Cardiac muscle cell (in vitro differentiated cells and primary cell): ENCODE results near the gene TMEM176A. TPM values are rescaled to one million over a fixed set of nuclear protein-coding genes. Genes with fewer than 3 reads are reported as not detected.
A peak's percentile ranks its signal among the peaks of the same experiment; 100 is the strongest.

Source experiments
- DNase-seq, 2 donors: peaks; one replicate each; pipeline versions ENCODE4 v3.0.0 to v3.0.0-alpha.2; 2010 to 2017; ENCODE audit warnings: low read depth in 1 of 2, low spot score in 1 of 2
- H3K27ac ChIP-seq: fragments of 200-600 bp; sonication (generic); 2 replicates; pipeline ENCODE4 v1.5.1; 2016
- H3K27me3 ChIP-seq: fragments of 200-600 bp; sonication (generic); 2 replicates; pipeline ENCODE4 v1.6.0; 2016; ENCODE audit warnings: control low read depth
- H3K36me3 ChIP-seq: fragments of 200-600 bp; sonication (generic); 2 replicates; pipeline ENCODE4 v1.5.1; 2016; ENCODE audit warnings: control low read depth
- H3K4me1 ChIP-seq: fragments of 200-600 bp; sonication (generic); 2 replicates; pipeline ENCODE4 v1.8.1; 2017; ENCODE audit warnings: low read depth, mild to moderate bottlenecking, mixed run types
- H3K4me3 ChIP-seq: fragments of 200-600 bp; sonication (generic); 2 replicates; pipeline ENCODE4 v1.5.1; 2016; ENCODE audit warnings: mild to moderate bottlenecking
- H3K9me3 ChIP-seq: fragments of 200-600 bp; sonication (generic); 2 replicates; pipeline ENCODE4 v1.5.1; 2017; ENCODE audit warnings: low read depth, mild to moderate bottlenecking, control low read depth
- CTCF ChIP-seq: IDR thresholded peaks from 2 replicates; pipeline ENCODE4 v1.5.1; 2012; ENCODE audit warnings: low read depth, mild to moderate bottlenecking, low read length
- polyA plus RNA-seq: library from polyadenylated mRNA; unstranded; fragments of >200 nt; fragmentation: Nextera tagmentation; extraction: Ambion mirVana; gene quantifications from 2 replicates; pipeline ENCODE4 v1.2.1, GENCODE V29; 2016
- total RNA-seq: library from RNA; depleted of rRNA; stranded (reverse); fragments of >200 nt; gene quantifications from 2 replicates; pipeline ENCODE4 v1.2.3, GENCODE V29; 2016

Gene TMEM176A
- total and polyA plus RNA-seq, 2 experiments from 2014 or later = 18.2 to 32.1 TPM

GRCh38 chr7:150823484-150824126 lies 23.0 kb downstream of the TMEM176A start:
- TF ChIP-seq CTCF = no peak
- Histone ChIP-seq H3K9me3 (no peaks in the 10 kb centered on the region), H3K4me1 (peaks cover 17% of the 10 kb centered on the region), H3K36me3 (no peaks in the 10 kb centered on the region), H3K27ac (peak overlapping the region; percentile 82), H3K4me3 (no peak overlapping the region), H3K27me3 (no peaks in the 10 kb centered on the region)
- peak; percentile 19 to 49 for DNase-seq

GRCh38 chr7:150824379-150825177 lies 24.0 kb downstream of the TMEM176A start:
- no peak for TF ChIP-seq CTCF
- Histone ChIP-seq H3K4me1 (peaks cover 17% of the 10 kb centered on the region), H3K27me3 (no peaks in the 10 kb centered on the region), H3K9me3 (no peaks in the 10 kb centered on the region), H3K4me3 (no peak overlapping the region), H3K27ac (peak overlapping the region; percentile 82), H3K36me3 (no peaks in the 10 kb centered on the region)
- DNase-seq = no peak

GRCh38 chr7:150826061-150826849 lies 25.7 kb downstream of the TMEM176A start:
- Histone ChIP-seq H3K9me3 (no peaks in the 10 kb centered on the region), H3K27ac (no peak overlapping the region), H3K4me3 (no peak overlapping the region), H3K27me3 (no peaks in the 10 kb centered on the region), H3K4me1 (peaks cover 8% of the 10 kb centered on the region), H3K36me3 (no peaks in the 10 kb centered on the region)
- no peak for DNase-seq
- no peak for TF ChIP-seq CTCF

GRCh38 chr7:150828384-150828783 lies 27.8 kb downstream of the TMEM176A start:
- TF ChIP-seq CTCF = no peak
- H3K27ac ChIP-seq = no peak overlapping the region
- H3K36me3 ChIP-seq = no peaks in the 10 kb centered on the region
- H3K27me3 ChIP-seq = no peaks in the 10 kb centered on the region
- peaks cover 3% of the 10 kb centered on the region for H3K4me1 ChIP-seq
- no peak overlapping the region for H3K4me3 ChIP-seq
- H3K9me3 ChIP-seq = no peaks in the 10 kb centered on the region
- no peak for DNase-seq

- Histone ChIP-seq H3K4me3 (no peak overlapping the region), H3K9me3 (no peaks in the 10 kb centered on the region), H3K27ac (no peak overlapping the region), H3K36me3 (no peaks in the 10 kb centered on the region), H3K4me1 (no peaks in the 10 kb centered on the region), H3K27me3 (no peaks in the 10 kb centered on the region)
- DNase-seq = no peak
- TF ChIP-seq CTCF = no peak
These were observed 28.9 kb downstream of the TMEM176A start for GRCh38 chr7:150829426-150829825.
